Measurements from ENCODE around the gene SH3TC1. TPM values are rescaled to one million over a fixed set of nuclear protein-coding genes. Genes with fewer than 3 reads are reported as not detected.

The SH3TC1 gene
- total and polyA plus RNA-seq, 10 of the 15 experiments (the other 5 are each of a cell fraction or from before 2014, with no cell fraction given) = 0.19 to 47.0 (median 18.4) TPM

GRCh38 chr4:8164194-8164565 lies 34.9 kb upstream of the SH3TC1 start:
- TF ChIP-seq NRF1 (conservative IDR thresholded peaks at IDR 0.05; ENCODE audit: low read depth, low read length) = no peak
- no peak for TF ChIP-seq MTA2 (IDR thresholded peaks at IDR 0.05; ENCODE audit: low read depth)
- TF ChIP-seq TCF7 (IDR thresholded peaks at IDR 0.05; ENCODE audit: borderline replicate concordance) = no peak
- no peak for TF ChIP-seq ZBTB4 (CRISPR knock-in tag; IDR thresholded peaks at IDR 0.05)
- TF ChIP-seq RBBP5 (conservative IDR thresholded peaks at IDR 0.05) = no peak
- TF ChIP-seq DPF2 (IDR thresholded peaks at IDR 0.05) = no peak
- H4K20me1 ChIP-seq (ENCODE audit: control insufficient read depth, insufficient read depth) = no peaks in the 10 kb centered on the region
- intact Hi-C loops (cut with micrococcal nuclease; ENCODE audit: unreplicated experiment) = no loop called here
- ChIA-PET RAD21 (ENCODE audit: unreplicated experiment) (no interaction called here), SMC1A (ENCODE audit: uncharacterized antibody, unreplicated experiment) (no interaction called here), CTCF (no interaction called here), POLR2A (no interaction called here)
- no peaks in the 10 kb centered on the region; the same call in 1 of the 2 replicates for H3K79me2 ChIP-seq (ENCODE audit: control insufficient read depth, insufficient read depth, low read length)
- no TSS peak for BruUV-seq (replicated peaks)
- FAIRE-seq (no peak), ATAC-seq (no peak), DNase-seq (ENCODE audit: low read depth, low spot score) (no peak)
- no peak overlapping the region for H3K4me2 ChIP-seq (ENCODE audit: control insufficient read depth, insufficient read depth)
- in situ Hi-C loops (cut with MboI) = no loop called here
- no peak overlapping the region for H2AFZ ChIP-seq (ENCODE audit: control insufficient read depth, low read depth, low read length)
- no peak overlapping the region for H3K27ac ChIP-seq (ENCODE audit: control insufficient read depth, insufficient read depth)
- H3K4me3 ChIP-seq = no peak overlapping the region
- peaks cover 5% of the 10 kb centered on the region for H3K4me1 ChIP-seq (ENCODE audit: control insufficient read depth, insufficient read depth, low read length)
- H3K27me3 ChIP-seq (replicated peaks in 1 of 2; ENCODE audit: control insufficient read depth in 2 of 2, insufficient read depth in 2 of 2, low read length in 1 of 2) = no peaks in the 10 kb centered on the region
- 34% methylated on average over 9 of the region's 9 CpGs for WGBS (ENCODE audit: insufficient coverage, insufficient replicate concordance, low lambda C conversion rate, missing lambda C conversion rate)
- peaks cover 8% of the 10 kb centered on the region; the same call in 2 of the 3 replicates for H3K9me3 ChIP-seq (replicated peaks; ENCODE audit: control insufficient read depth, insufficient read depth, low read length)
- H3K9ac ChIP-seq (ENCODE audit: control insufficient read depth, insufficient read depth, low read length) = no peak overlapping the region
- no peaks in the 10 kb centered on the region for H3K36me3 ChIP-seq (ENCODE audit: control insufficient read depth in 2 of 2, insufficient read depth in 2 of 2, low read length in 1 of 2)

Data from GM12878 (cell line).